ENCODE measurements around the gene HMX3. TPM values are rescaled to one million over a fixed set of nuclear protein-coding genes. Genes with fewer than 3 reads are reported as not detected.

HMX3 gene
- total and polyA plus RNA-seq, 2 of the 8 experiments (the other 6 are each of a cell fraction or from before 2014, with no cell fraction given), result 0.05 TPM; not detected in 1

- no peak overlapping the region for H4K91ac ChIP-seq (replicated peaks; ENCODE audit: insufficient read length, low read length)
- H2BK5ac ChIP-seq (ENCODE audit: low read depth, low read length), result no peak overlapping the region
- no peak overlapping the region for H3K14ac ChIP-seq (ENCODE audit: insufficient read length)
- WGBS, 2 experiments (ENCODE audit: extremely low coverage in 1 of 2, insufficient coverage in 1 of 2, insufficient read length in 1 of 2, insufficient replicate concordance in 2 of 2, low coverage in 1 of 2, low lambda C conversion rate in 2 of 2, missing lambda C conversion rate in 1 of 2), result 9% methylated on average over 24 of the region's 24 CpGs; no CpG with 5 or more reads in 1 of the 2 experiments
- no peak overlapping the region for H3K23ac ChIP-seq (ENCODE audit: insufficient read length)
- no peaks in the 10 kb centered on the region for H3K9me3 ChIP-seq (ENCODE audit: insufficient read depth in 2 of 2, low read depth in 1 of 2, low read length in 1 of 2)
- no peaks in the 10 kb centered on the region for H3K79me2 ChIP-seq (ENCODE audit: control insufficient read depth in 1 of 2, insufficient read depth in 2 of 2, low read length in 2 of 2)
- H3K9ac ChIP-seq (replicated peaks in 1 of 4; ENCODE audit: extremely low read depth in 1 of 4, low read depth in 3 of 4, low read length in 3 of 4), result no peak overlapping the region
- no peak overlapping the region for H3K56ac ChIP-seq (replicated peaks; ENCODE audit: insufficient read length, low read depth, low read length)
- H2AFZ ChIP-seq (ENCODE audit: low read length), result no peak overlapping the region
- POLR2A ChIA-PET (ENCODE audit: partially characterized antibody), result interaction anchor here (0.8 to 5.0 kb wide), 4 partner anchors 10 to 20 kb away, joined by 4 to 35 read pairs (median 20); no protein-coding TSS in a partner anchor
- H2BK120ac ChIP-seq (replicated peaks; ENCODE audit: low read depth, low read length), result no peak overlapping the region
- H3K18ac ChIP-seq (ENCODE audit: extremely low read depth, low read length), result peak overlapping the region; percentile 75; the same call in 1 of the 2 replicates
- H2BK20ac ChIP-seq (ENCODE audit: low read length), result no peak overlapping the region
- peak overlapping the region in 1 of 4 experiments; percentile 59; a peak in 2 of 8 replicates for H3K4me3 ChIP-seq (ENCODE audit: extremely low read depth in 1 of 4, insufficient read depth in 2 of 4, low read depth in 3 of 4, low read length in 4 of 4)
- H4K5ac ChIP-seq (ENCODE audit: insufficient read length, low read depth, low read length), result no peak overlapping the region
- DNase-seq (ENCODE audit: low read depth in 1 of 2, low spot score in 2 of 2), result no peak
- no peak overlapping the region for H3K27ac ChIP-seq (ENCODE audit: low read depth, low read length)
- no peak overlapping the region for H4K8ac ChIP-seq (ENCODE audit: extremely low read depth, insufficient read depth, low read length)
- H3K79me1 ChIP-seq (ENCODE audit: low read depth, low read length), result no peaks in the 10 kb centered on the region
- no peak for FAIRE-seq
- H3K27me3 ChIP-seq (replicated peaks in 1 of 4; ENCODE audit: control insufficient read depth in 3 of 4, extremely low read depth in 1 of 4, insufficient read depth in 3 of 4, low read length in 3 of 4), result peaks cover 82 to 99% (median 91%) of the 10 kb centered on the region in 4 experiments
- peaks cover 22 to 68% (median 43%) of the 10 kb centered on the region in 4 experiments for H3K4me1 ChIP-seq (replicated peaks in 1 of 4; ENCODE audit: control insufficient read depth in 3 of 4, insufficient read depth in 4 of 4, low read length in 3 of 4)
- peak overlapping the region; percentile 6; the same call in 1 of the 2 replicates for H2BK15ac ChIP-seq (ENCODE audit: low read length)
- no peak overlapping the region for H2AK5ac ChIP-seq (ENCODE audit: low read depth, low read length)
- no peaks in the 10 kb centered on the region; a peak in 1 of 8 replicates for H3K36me3 ChIP-seq (ENCODE audit: control insufficient read depth in 2 of 4, insufficient read depth in 4 of 4, low read length in 3 of 4)
- H2BK12ac ChIP-seq (ENCODE audit: low read depth, low read length), result peak overlapping the region; percentile 18; the same call in 1 of the 2 replicates
- H4K20me1 ChIP-seq (replicated peaks in 1 of 2; ENCODE audit: control insufficient read depth in 1 of 2, insufficient read depth in 2 of 2, low read length in 2 of 2), result peaks cover 4 to 16% of the 10 kb centered on the region in 2 experiments
- peak overlapping the region; percentile 84 to 86 for H3K4me2 ChIP-seq (ENCODE audit: insufficient read depth in 1 of 2, low read depth in 2 of 2, low read length in 2 of 2)
- CTCF ChIA-PET (ENCODE audit: partially characterized antibody), result interaction anchor here (1.0 to 3.5 kb wide), 4 partner anchors 10 to 104 kb away, joined by 3 to 12 read pairs (median 4); no protein-coding TSS in a partner anchor
- H3K23me2 ChIP-seq (ENCODE audit: low read depth, low read length), result peaks cover 19% of the 10 kb centered on the region
- TF ChIP-seq KDM5A (IDR thresholded peaks at IDR 0.05; ENCODE audit: low read length) (no peak), EZH2 (IDR thresholded peaks at IDR 0.05; ENCODE audit: low read depth, low read length, severe bottlenecking) (peak; percentile 55), JUN (IDR thresholded peaks at IDR 0.05; ENCODE audit: low read depth, low read length) (no peak), SUZ12 (IDR thresholded peaks at IDR 0.05; ENCODE audit: low read length) (peak; percentile 54), SIX5 (IDR thresholded peaks at IDR 0.05; ENCODE audit: low read depth, low read length) (no peak), RNF2 (IDR thresholded peaks at IDR 0.05; ENCODE audit: borderline replicate concordance, low read depth, low read length, missing control alignments, poor library complexity, severe bottlenecking) (peak; percentile 74)
- no peak overlapping the region for H3K4ac ChIP-seq (replicated peaks; ENCODE audit: insufficient read length, low read depth, low read length)
Observed at GRCh38 chr10:123146894-123147634, 11.3 kb downstream of the HMX3 start.
